Activated CD8-positive, alpha-beta T cell treated with anti-CD3 and anti-CD28 coated beads for 36 hours (primary cell): ENCODE measurements around the gene LNP1. TPM values are rescaled to one million over a fixed set of nuclear protein-coding genes. Genes with fewer than 3 reads are reported as not detected.

Experiments used
- ATAC-seq: fragments of 200-7000 bp; cut with Tn5 transposase; one replicate; pipeline ENCODE4 v1.10.0; 2021; ENCODE audit warnings: mild to moderate bottlenecking, moderate library complexity
- CTCF ChIA-PET: fragments of 350-600 bp; sonication (Branson Sonifier 250); formaldehyde crosslinking; loops from one replicate; lab custom pipeline; 2021; ENCODE audit warnings: antibody characterized with exemption; lab: Charles Lee
- POLR2A ChIA-PET: fragments of 350-600 bp; sonication (Branson Sonifier 250); formaldehyde crosslinking; loops from one replicate; lab custom pipeline; 2021; ENCODE audit warnings: antibody characterized with exemption; lab: Charles Lee
- DNase-seq: peaks from one replicate; pipeline ENCODE4 v3.0.0-alpha.2; 2020
- H3K27ac Mint-ChIP-seq: one replicate; pipeline ENCODE4 v1.8.0; 2021; ENCODE audit warnings: mild to moderate bottlenecking, mixed read lengths
- H3K27me3 Mint-ChIP-seq: one replicate; pipeline ENCODE4 v1.8.0; 2021; ENCODE audit warnings: mixed read lengths
- H3K36me3 Mint-ChIP-seq: one replicate; pipeline ENCODE4 v1.8.0; 2021; ENCODE audit warnings: low read depth, mixed read lengths
- H3K4me1 Mint-ChIP-seq: one replicate; pipeline ENCODE4 v1.8.0; 2021; ENCODE audit warnings: low read depth, mixed read lengths
- H3K4me3 Mint-ChIP-seq: one replicate; pipeline ENCODE4 v1.8.0; 2021; ENCODE audit warnings: mild to moderate bottlenecking, moderate library complexity, mixed read lengths
- H3K9me3 Mint-ChIP-seq: one replicate; pipeline ENCODE4 v1.8.0; 2021; ENCODE audit warnings: mixed read lengths
- intact Hi-C: fragments of 100-400 bp; cut with micrococcal nuclease; formaldehyde crosslinking; loops from one replicate; pipeline ENCODE4 v1.10.0; 2022
- total RNA-seq, 2 experiments: library from RNA; stranded (reverse); gene quantifications; one replicate each; pipeline ENCODE4 v1.2.3, GENCODE V29; 2021
- TF ChIP-seq, protein P1 (sequence below): fragments of 200-600 bp; IDR thresholded peaks from one replicate; pipeline ENCODE4 v1.8.0; 2022; ENCODE audit warnings: antibody characterized with exemption, mild to moderate bottlenecking

Gene LNP1
- total RNA-seq, 2 experiments from 2014 or later: 2.5 TPM

DNA sequence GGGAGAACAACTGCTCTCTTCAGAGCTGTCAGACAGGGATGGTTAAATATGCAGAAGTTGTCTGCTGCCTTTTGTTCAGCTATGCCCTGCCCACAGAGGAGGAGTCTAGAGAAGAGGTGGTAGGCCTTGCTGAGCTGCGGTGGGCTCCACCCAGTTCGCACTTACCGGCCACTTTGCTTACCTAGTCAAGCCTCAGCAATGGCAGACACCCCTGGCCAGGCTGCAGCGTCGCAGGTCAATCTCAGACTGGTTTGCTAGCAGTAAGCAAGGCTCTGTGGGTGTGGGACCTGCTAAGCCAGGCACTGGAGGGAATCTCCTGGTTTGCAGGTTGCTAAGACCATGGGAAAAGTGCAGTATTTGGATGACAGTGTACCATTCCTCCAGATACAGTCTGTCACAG is 78.7 kb downstream of the LNP1 start:
- TF ChIP-seq, protein P1, sequence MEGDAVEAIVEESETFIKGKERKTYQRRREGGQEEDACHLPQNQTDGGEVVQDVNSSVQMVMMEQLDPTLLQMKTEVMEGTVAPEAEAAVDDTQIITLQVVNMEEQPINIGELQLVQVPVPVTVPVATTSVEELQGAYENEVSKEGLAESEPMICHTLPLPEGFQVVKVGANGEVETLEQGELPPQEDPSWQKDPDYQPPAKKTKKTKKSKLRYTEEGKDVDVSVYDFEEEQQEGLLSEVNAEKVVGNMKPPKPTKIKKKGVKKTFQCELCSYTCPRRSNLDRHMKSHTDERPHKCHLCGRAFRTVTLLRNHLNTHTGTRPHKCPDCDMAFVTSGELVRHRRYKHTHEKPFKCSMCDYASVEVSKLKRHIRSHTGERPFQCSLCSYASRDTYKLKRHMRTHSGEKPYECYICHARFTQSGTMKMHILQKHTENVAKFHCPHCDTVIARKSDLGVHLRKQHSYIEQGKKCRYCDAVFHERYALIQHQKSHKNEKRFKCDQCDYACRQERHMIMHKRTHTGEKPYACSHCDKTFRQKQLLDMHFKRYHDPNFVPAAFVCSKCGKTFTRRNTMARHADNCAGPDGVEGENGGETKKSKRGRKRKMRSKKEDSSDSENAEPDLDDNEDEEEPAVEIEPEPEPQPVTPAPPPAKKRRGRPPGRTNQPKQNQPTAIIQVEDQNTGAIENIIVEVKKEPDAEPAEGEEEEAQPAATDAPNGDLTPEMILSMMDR: no peak
- ATAC-seq (no peak), DNase-seq (no peak)
- intact Hi-C loops: no loop called here
- H3K36me3 Mint-ChIP-seq: no peaks in the 10 kb centered on the region
- H3K27me3 Mint-ChIP-seq: peaks cover 17% of the 10 kb centered on the region
- H3K4me1 Mint-ChIP-seq: no peaks in the 10 kb centered on the region
- no peak overlapping the region for H3K4me3 Mint-ChIP-seq
- ChIA-PET POLR2A (no interaction called here), CTCF (interaction anchor here (1.0 to 3.0 kb wide), 2 partner anchors 17 to 110 kb away, joined by 3 to 11 read pairs; no protein-coding TSS in a partner anchor)
- H3K9me3 Mint-ChIP-seq: no peaks in the 10 kb centered on the region
- H3K27ac Mint-ChIP-seq: no peak overlapping the region

DNA sequence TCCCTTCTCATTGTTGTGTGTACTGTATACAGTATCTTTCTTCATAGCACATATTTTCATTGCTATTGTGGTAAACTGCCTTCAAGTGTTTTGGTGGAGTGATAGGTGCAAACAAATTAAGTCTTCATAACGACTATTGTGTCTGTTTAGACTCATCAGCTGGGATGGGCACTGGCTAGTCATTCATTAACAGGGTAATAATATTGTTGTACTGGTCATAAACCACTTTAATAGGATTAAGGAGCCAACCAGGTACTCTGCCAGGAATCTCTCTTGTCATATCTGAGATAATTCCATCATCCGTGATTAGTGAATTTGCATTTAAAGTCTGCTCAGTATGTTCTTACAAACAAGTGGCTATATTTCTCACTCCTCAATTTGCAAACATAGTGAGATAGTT is 80.8 kb downstream of the LNP1 start:
- Mint-ChIP-seq H3K27ac (no peak overlapping the region), H3K36me3 (no peaks in the 10 kb centered on the region), H3K9me3 (no peaks in the 10 kb centered on the region), H3K27me3 (peaks cover 16% of the 10 kb centered on the region), H3K4me3 (no peak overlapping the region), H3K4me1 (no peaks in the 10 kb centered on the region)
- DNase-seq (no peak), ATAC-seq (no peak)
- intact Hi-C loops: no loop called here
- TF ChIP-seq, protein P1: no peak
- POLR2A ChIA-PET: no interaction called here
- CTCF ChIA-PET: no interaction called here

DNA sequence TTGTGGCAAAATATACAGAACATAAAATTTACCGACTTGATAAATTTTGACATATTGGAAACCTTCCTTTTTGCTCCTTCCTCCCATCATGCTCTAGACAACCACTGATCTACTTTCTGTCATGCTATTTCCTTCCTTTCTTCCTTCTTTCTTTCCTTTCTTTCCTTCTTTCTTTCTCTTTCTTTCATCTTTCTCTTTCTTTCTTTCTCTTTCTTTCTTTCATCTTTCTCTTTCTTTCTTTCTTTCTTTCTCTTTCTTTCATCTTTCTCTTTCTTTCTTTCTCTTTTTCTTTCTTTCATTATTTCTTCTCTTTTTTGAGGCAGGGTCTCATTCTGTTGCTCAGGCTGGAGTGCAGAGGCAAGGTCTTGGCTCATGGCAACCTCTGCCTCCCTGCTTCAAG is 82.2 kb downstream of the LNP1 start:
- no peak overlapping the region for H3K27ac Mint-ChIP-seq
- no peak overlapping the region for H3K4me3 Mint-ChIP-seq
- intact Hi-C loops: no loop called here
- no peaks in the 10 kb centered on the region for H3K4me1 Mint-ChIP-seq
- no peaks in the 10 kb centered on the region for H3K9me3 Mint-ChIP-seq
- ChIA-PET CTCF (no interaction called here), POLR2A (interaction anchor here (0.6 kb wide), 1 partner anchor 26 kb away, joined by 3 read pairs; no protein-coding TSS in a partner anchor)
- no peak for DNase-seq
- no peak for ATAC-seq
- H3K27me3 Mint-ChIP-seq: peaks cover 18% of the 10 kb centered on the region
- H3K36me3 Mint-ChIP-seq: no peaks in the 10 kb centered on the region
- TF ChIP-seq, protein P1: peak; percentile 37

DNA sequence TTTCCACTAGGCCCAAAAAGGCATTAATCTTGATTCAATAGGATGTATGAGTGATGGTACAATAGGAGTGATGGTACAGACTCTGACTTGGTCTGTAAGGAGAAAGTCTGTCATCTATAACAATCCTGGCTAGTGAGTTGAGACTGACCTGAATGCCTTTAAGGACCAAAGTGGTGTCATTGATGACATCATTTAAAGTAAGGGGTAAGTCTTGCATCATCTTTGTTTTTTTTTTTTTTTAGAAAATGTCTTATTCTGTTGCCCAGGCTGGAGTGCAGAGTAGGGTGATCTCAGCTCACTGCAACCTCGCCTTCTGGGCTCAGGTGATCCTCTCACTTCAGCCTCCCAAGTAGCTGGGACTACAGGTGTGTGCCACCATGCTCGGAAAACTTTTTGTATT is 85.5 kb downstream of the LNP1 start:
- Mint-ChIP-seq H3K4me3 (no peak overlapping the region), H3K4me1 (no peaks in the 10 kb centered on the region), H3K27ac (no peak overlapping the region), H3K9me3 (no peaks in the 10 kb centered on the region), H3K27me3 (peaks cover 21% of the 10 kb centered on the region), H3K36me3 (no peaks in the 10 kb centered on the region)
- peak; percentile 30 for ATAC-seq
- ChIA-PET POLR2A (interaction anchor here (0.7 kb wide), 1 partner anchor 34 kb away, joined by 3 read pairs; no protein-coding TSS in a partner anchor), CTCF (interaction anchor here (1.6 kb wide), 1 partner anchor 24 kb away, joined by 6 read pairs; no protein-coding TSS in a partner anchor)
- no peak for DNase-seq
- intact Hi-C loops: no loop called here
- TF ChIP-seq, protein P1: no peak

DNA sequence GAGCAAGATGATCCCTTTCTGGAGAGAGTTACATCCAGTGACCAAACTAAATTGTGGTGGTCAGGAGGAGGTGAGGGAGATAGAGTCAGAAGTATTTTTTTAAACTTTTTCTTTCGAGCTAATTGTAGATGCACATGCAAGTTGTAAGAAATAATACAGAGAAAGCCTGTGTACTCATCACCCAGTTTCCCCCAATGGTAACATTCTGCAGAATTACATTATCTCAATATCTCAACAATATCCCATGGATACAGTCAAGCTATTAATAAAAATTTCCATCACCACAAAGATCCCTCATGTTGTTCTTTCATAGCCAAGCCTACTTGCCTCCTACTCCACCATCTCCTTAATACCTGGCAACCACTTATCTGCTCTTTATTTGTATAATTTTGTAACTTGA is 87.8 kb downstream of the LNP1 start:
- Mint-ChIP-seq H3K36me3 (no peaks in the 10 kb centered on the region), H3K27me3 (peaks cover 20% of the 10 kb centered on the region), H3K9me3 (no peaks in the 10 kb centered on the region), H3K4me3 (no peak overlapping the region), H3K4me1 (peaks cover 7% of the 10 kb centered on the region), H3K27ac (no peak overlapping the region)
- DNase-seq (no peak), ATAC-seq (no peak)
- CTCF ChIA-PET: interaction anchor here (1.1 kb wide), 1 partner anchor 26 kb away, joined by 3 read pairs; no protein-coding TSS in a partner anchor
- TF ChIP-seq, protein P1: no peak
- intact Hi-C loops: no loop called here
- POLR2A ChIA-PET: no interaction called here
